SK-N-MC (cell line): ENCODE data around the gene CROCC.
A peak's percentile ranks its signal among the peaks of the same experiment; 100 is the strongest.
"Not testable (repeated sequence)": the region's sequence is repeated elsewhere in the genome, so short reads cannot be mapped to it uniquely, and the experiment has no call there.

ENCODE experiments used
- DNase-seq: peaks from one replicate; pipeline ENCODE4 v3.0.0-alpha.2; 2011; ENCODE audit warnings: low read depth, low spot score
- H3K27ac ChIP-seq: fragments of 200-600 bp; sonication (generic); 2 replicates; pipeline ENCODE4 v1.5.1; 2016; ENCODE audit warnings: mixed run types
- H3K36me3 ChIP-seq: fragments of 200-600 bp; sonication (generic); 2 replicates; pipeline ENCODE4 v1.6.1; 2017; ENCODE audit warnings: antibody characterized with exemption, low read length, mixed read lengths; ENCODE audit not compliant: insufficient read depth
- H3K4me3 ChIP-seq: fragments of 200-600 bp; sonication (generic); 2 replicates; pipeline ENCODE4 v1.5.1; 2016
- H3K9ac ChIP-seq: fragments of 200-600 bp; sonication (generic); 2 replicates; pipeline ENCODE4 v1.8.0; 2017; ENCODE audit warnings: mixed run types, mixed read lengths; ENCODE audit not compliant: insufficient read length
- H3K9me3 ChIP-seq: fragments of 200-600 bp; sonication (generic); 2 replicates; pipeline ENCODE4 v1.6.1; 2017; ENCODE audit warnings: low read depth, mild to moderate bottlenecking, antibody characterized with exemption, low read length, moderate library complexity, mixed read lengths
- EZH2 ChIP-seq: fragments of 200-600 bp; sonication (generic); IDR thresholded peaks from one replicate; pipeline ENCODE4 v1.6.1; 2017; ENCODE audit warnings: antibody characterized with exemption
- FOXP2 ChIP-seq: optimal IDR thresholded peaks from 2 replicates; pipeline ENCODE3; 2011; ENCODE audit warnings: mild to moderate bottlenecking, moderate library complexity; ENCODE audit not compliant: insufficient read depth; ENCODE audit errors: extremely low read length, control extremely low read depth
- POLR2AphosphoS5 ChIP-seq: IDR thresholded peaks from 2 replicates; pipeline ENCODE4 v1.6.1; 2012; ENCODE audit warnings: mild to moderate bottlenecking, low read depth, low read length, borderline replicate concordance

The CROCC gene, protein sequence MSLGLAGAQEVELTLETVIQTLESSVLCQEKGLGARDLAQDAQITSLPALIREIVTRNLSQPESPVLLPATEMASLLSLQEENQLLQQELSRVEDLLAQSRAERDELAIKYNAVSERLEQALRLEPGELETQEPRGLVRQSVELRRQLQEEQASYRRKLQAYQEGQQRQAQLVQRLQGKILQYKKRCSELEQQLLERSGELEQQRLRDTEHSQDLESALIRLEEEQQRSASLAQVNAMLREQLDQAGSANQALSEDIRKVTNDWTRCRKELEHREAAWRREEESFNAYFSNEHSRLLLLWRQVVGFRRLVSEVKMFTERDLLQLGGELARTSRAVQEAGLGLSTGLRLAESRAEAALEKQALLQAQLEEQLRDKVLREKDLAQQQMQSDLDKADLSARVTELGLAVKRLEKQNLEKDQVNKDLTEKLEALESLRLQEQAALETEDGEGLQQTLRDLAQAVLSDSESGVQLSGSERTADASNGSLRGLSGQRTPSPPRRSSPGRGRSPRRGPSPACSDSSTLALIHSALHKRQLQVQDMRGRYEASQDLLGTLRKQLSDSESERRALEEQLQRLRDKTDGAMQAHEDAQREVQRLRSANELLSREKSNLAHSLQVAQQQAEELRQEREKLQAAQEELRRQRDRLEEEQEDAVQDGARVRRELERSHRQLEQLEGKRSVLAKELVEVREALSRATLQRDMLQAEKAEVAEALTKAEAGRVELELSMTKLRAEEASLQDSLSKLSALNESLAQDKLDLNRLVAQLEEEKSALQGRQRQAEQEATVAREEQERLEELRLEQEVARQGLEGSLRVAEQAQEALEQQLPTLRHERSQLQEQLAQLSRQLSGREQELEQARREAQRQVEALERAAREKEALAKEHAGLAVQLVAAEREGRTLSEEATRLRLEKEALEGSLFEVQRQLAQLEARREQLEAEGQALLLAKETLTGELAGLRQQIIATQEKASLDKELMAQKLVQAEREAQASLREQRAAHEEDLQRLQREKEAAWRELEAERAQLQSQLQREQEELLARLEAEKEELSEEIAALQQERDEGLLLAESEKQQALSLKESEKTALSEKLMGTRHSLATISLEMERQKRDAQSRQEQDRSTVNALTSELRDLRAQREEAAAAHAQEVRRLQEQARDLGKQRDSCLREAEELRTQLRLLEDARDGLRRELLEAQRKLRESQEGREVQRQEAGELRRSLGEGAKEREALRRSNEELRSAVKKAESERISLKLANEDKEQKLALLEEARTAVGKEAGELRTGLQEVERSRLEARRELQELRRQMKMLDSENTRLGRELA (N-terminal part only)

DNA sequence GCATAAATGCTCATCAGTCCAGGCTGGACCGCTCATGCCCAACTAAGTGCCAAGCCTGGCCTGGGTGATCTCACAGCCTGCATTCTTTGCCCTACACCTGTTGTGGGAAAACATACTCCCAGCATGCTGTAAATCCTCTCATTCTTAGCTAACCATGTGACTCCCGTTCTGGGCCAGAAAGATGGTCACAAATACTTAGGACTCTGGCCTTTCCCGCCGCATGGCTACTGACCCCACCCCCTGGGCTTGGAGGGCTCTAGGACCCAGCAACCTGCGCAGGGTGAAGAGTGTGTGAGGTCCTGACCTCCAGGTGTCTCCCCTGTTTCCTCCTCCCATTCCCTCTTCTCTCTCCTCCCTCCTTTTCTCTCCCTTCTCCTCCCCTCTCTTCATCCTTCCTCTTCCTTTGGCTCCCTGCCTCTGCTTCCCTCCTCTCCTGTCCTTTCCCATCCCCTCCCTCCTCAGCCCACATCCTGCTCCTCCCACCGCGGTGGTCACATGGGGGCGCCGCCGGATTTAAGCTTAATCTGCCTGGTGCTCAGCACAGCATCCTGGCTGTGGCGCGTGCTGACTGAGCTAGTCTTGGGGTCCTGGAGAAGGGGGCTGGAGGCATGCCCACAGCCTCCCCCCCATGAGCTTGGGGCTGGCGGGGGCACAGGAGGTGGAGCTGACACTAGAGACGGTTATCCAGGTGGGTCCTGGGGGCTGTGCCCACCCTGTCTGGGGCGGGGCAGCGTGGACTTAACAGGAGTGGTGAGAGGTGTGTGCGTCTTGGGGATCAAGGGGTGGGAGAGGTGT is at the start of gene CROCC:
CROCC (plus strand) TSS at position 541 of the 795 bp plus-strand sequence; CDS start at position 629, 88 bp downstream.
- Histone ChIP-seq H3K4me3 (peak within 1 kb of the TSS; percentile 46), H3K27ac (no peak within 1 kb of the TSS), H3K36me3 (no peaks in the 10 kb centered on the region), H3K9me3 (no peaks in the 10 kb centered on the region), H3K9ac (no peak within 1 kb of the TSS)
- TF ChIP-seq FOXP2 (no peak), EZH2 (no peak), POLR2AphosphoS5 (peak; percentile 59; the same call in 1 of the 2 replicates)
- DNase-seq, result no peak

DNA sequence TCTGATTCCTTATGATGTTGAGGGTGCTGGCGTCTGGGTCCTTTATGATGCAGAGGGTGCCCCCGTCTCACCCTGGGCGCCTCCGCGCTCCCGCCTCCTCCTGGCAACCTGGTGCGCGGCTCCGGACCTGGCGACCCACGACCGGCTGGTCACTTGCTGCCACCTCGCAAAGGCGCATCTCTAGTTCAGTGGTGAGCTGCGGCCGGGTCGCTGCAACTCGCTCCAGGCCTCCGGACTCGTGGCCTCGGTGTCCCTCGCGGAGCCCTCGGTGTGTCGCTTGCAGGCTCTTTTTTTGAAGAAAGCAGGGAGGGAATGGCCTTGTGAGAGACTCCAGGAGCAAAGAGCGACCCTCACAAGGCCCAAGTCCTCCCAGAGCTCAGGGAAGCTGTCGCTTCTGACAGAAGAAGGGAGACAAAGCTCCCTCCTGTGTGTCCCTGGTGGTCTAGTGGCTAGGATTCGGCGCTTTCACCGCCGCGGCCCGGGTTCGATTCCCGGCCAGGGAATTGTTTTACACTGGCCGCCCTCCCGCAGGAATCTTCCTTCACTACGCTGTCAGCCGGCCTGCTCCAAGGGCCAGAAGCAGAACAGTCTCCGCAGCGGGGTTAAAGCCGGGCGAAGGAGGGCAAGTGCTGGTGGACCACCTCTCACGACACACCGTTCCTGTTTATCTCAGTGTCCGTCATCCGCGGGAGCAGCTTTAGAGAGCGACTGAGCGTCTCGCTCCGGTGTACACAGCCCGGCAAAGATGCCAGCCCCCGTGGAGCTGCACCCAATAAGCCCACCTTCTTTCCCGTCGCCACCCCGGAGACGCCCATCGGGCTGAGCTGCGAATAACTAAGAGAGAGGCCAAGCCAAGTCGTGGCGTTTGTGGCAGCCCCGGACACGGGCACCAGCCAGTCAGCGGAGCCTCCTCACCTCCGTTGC is 49.3 kb upstream of the CROCC start:
- not testable (repeated sequence) for H3K36me3 ChIP-seq, H3K9me3 ChIP-seq, DNase-seq, H3K4me3 ChIP-seq, H3K27ac ChIP-seq, H3K9ac ChIP-seq

DNA sequence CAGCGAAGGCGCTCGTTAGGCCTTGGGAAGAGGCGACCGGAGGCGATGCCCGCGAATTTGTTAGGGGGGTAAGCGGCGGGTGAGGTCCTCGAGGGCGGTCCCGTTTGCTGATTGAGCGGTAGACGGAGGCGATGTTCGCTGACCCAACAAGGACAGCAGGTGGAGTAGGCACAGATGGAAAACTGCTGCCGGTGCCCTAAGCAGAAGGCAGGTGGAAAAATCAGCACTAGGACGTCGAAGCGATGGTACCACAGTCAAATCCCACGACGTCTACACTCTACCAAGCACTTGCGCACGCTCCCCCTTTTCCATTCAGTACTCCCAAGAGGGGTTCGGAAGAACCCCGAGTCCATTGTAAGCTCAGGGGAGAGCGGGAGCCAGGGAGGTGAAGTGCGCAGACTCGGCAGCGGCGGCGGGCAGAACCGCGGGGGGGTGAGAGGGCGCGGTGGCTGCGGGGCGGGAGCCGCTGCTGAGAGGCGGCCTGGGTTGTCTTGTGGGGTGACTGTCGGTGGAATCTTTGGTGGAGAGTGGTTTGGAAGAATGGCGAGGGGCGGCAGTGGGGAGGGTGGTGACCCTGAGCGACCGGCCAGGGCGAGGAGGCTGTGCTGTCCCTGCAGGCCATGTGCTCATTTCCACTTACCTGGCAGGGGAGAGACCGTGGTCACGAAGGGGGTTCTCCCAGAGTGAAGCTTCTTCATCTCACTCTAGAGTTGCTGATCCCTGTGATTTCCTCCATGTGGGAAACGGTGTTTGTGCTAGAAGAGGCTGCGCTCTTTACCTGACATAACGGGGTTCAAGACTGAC is 48.5 kb upstream of the CROCC start:
- not testable (repeated sequence) for H3K9ac ChIP-seq, H3K4me3 ChIP-seq, DNase-seq, H3K9me3 ChIP-seq, H3K36me3 ChIP-seq, H3K27ac ChIP-seq

DNA sequence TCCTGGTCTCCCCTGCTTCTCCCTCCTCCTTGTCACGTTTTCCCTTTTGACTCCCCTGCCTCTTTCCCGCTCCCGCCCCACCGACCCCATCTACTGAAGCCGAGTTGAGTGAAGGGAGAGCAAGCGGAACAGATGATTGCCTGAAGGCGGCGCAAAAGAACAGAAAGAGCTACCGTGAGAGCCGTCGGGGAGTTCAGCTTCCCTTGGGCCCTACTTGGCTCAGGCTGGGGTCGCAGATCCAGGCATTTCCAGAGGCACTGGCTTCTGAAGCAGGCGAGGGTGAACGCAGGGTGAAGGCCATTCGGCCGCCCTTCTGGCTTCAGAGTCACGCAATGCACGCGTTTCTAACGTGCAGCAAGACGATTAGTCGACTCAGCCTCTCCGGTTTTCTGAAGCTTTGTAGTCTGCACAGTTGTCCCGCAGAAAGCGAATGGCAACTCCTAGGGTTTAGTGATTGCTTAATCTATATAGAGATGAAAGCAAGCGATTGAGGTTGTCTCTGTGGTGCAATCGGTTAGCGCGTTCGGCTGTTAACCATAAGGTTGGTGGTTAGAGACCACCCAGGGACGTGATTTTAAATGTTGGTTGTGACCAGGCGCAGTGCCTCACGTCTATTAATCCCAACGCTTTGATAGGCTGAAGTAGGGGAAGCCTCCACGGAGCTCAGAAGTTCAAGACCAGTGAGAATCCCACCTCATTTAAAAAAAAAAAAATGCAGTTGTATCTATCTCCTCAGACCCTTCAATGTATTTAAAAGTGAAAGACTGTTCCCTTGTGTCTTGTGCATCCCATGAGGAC is 46.6 kb upstream of the CROCC start:
- H3K9ac ChIP-seq, H3K36me3 ChIP-seq, H3K9me3 ChIP-seq, H3K4me3 ChIP-seq, DNase-seq, H3K27ac ChIP-seq: not testable (repeated sequence)

DNA sequence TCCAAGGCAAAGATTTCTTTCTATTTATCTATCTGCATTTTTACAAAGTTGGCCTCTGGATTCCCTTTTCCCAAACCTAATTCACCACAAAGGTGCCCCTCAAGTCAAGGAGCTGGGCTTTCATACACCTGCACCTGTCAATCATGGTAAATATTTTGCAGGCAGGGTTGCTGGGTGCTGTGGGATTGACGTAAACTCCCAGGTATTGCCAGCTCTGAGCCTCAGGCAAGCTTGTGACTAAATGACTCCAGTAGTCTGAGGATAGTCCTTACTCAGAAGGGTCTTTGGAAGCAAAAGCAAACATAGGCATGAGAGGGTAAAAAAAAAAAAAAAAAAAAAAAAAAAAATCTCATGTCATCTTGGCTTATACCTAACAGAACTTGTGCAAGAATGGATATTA is 40.0 kb upstream of the CROCC start:
- not testable (repeated sequence) for DNase-seq, H3K27ac ChIP-seq

DNA sequence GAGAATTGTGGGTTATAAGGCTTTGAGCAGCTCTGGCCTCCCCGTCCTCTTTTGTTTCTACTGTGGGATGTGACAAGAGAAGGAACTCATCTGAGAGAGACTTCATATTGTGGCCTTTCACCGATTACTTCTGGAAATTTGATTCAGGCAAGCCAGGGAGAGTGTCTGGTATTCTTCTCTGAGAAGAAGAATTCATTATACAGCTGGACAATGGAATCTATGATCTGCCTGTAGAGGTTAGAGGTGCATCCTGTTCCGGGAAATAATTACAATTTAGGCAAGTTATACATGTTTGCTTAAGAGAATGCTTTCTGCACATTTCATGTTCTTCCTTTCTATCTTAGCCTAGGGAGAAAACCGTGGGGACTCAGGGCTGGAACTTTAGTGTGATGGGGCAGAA is 38.7 kb upstream of the CROCC start:
- no peaks in the 10 kb centered on the region for H3K36me3 ChIP-seq
- DNase-seq, result no peak
- no peak overlapping the region for H3K27ac ChIP-seq
- no peak overlapping the region for H3K9ac ChIP-seq
- TF ChIP-seq FOXP2 (no peak), EZH2 (no peak), POLR2AphosphoS5 (no peak)
- H3K4me3 ChIP-seq, result no peak overlapping the region
- no peaks in the 10 kb centered on the region for H3K9me3 ChIP-seq

More for the DNA sequence above, 40.0 kb upstream of the CROCC start:
- not testable (repeated sequence) for H3K9ac ChIP-seq, H3K36me3 ChIP-seq, H3K9me3 ChIP-seq, H3K4me3 ChIP-seq

DNA sequence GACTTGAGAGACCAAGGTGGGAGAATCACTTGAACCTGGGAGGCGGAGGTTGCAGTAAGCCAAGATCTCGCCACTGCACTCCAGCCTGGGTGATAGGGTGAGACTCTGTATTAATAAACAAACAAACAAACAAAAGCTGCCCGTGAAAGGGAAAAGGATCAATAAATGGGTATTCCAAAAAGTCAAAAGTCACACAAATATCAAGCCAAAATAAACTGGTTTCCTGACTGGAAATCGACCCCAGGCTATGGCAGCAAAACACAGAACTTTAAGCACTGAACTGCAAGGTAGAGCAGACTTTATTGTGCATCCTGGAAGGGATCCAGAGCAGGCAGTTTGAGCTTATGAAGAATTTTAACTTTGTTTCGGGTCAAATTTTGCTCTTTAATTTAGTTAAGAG is 37.2 kb upstream of the CROCC start:
- DNase-seq, H3K36me3 ChIP-seq, H3K9me3 ChIP-seq, H3K9ac ChIP-seq, H3K27ac ChIP-seq, H3K4me3 ChIP-seq: not testable (repeated sequence)
